GM19023 (cell line): Measurements from ENCODE around the gene MIA2.
"Not testable (repeated sequence)": the region's sequence is repeated elsewhere in the genome, so short reads cannot be mapped to it uniquely, and the experiment has no call there.

Source experiments
- ATAC-seq: cut with Tn5 transposase; IDR thresholded peaks from one replicate; pipeline ENCODE4 v1.9.1; 2021; ENCODE audit warnings: mild to moderate bottlenecking, moderate library complexity; ENCODE audit not compliant: unreplicated experiment

The MIA2 gene

GRCh38 chr14:39324097-39324496 lies 90.4 kb downstream of the MIA2 start:
- no peak for ATAC-seq

GRCh38 chr14:39339003-39339402 lies 105.3 kb downstream of the MIA2 start:
- no peak for ATAC-seq

GRCh38 chr14:39341126-39341525 lies 107.4 kb downstream of the MIA2 start:
- ATAC-seq, result not testable (repeated sequence)

GRCh38 chr14:39342768-39343167 lies 109.1 kb downstream of the MIA2 start:
- ATAC-seq, result no peak

- no peak for ATAC-seq
Observed at GRCh38 chr14:39343614-39344013, 109.9 kb downstream of the MIA2 start.

- ATAC-seq, result no peak
Observed at GRCh38 chr14:39350866-39351265, 117.2 kb downstream of the MIA2 start.

- ATAC-seq, result no peak
Observed at GRCh38 chr14:39351708-39352107, 118.0 kb downstream of the MIA2 start.

GRCh38 chr14:39359069-39359468 lies 125.4 kb downstream of the MIA2 start:
- ATAC-seq, result not testable (repeated sequence)

GRCh38 chr14:39360316-39360715 lies 126.6 kb downstream of the MIA2 start:
- ATAC-seq, result no peak

GRCh38 chr14:39361556-39361955 lies 127.8 kb downstream of the MIA2 start:
- not testable (repeated sequence) for ATAC-seq

- ATAC-seq, result no peak
Observed at GRCh38 chr14:39364509-39364908, 130.8 kb downstream of the MIA2 start.

- ATAC-seq, result no peak
Observed at GRCh38 chr14:39365354-39365753, 131.6 kb downstream of the MIA2 start.

GRCh38 chr14:39366460-39367386 lies 133.0 kb downstream of the MIA2 start:
- no peak for ATAC-seq

GRCh38 chr14:39367387-39367751 lies 133.7 kb downstream of the MIA2 start:
- no peak for ATAC-seq

GRCh38 chr14:39368261-39368959 lies 134.7 kb downstream of the MIA2 start:
- no peak for ATAC-seq

- no peak for ATAC-seq
Observed at GRCh38 chr14:39369029-39369428, 135.3 kb downstream of the MIA2 start.

GRCh38 chr14:39370415-39370814 lies 136.7 kb downstream of the MIA2 start:
- ATAC-seq, result no peak

- ATAC-seq, result no peak
Observed at GRCh38 chr14:39372656-39373055, 138.9 kb downstream of the MIA2 start.

- ATAC-seq, result no peak
Observed at GRCh38 chr14:39374851-39375250, 141.1 kb downstream of the MIA2 start.

GRCh38 chr14:39376667-39377403 lies 143.1 kb downstream of the MIA2 start:
- no peak for ATAC-seq

GRCh38 chr14:39381366-39381765 lies 147.7 kb downstream of the MIA2 start:
- ATAC-seq, result no peak
